Smooth muscle cell (in vitro differentiated cells): ENCODE measurements around the gene VSX1. TPM values are rescaled to one million over a fixed set of nuclear protein-coding genes. Genes with fewer than 3 reads are reported as not detected.

Experiments used
- DNase-seq: peaks from one replicate; lab custom pipeline; 2025; ENCODE audit not compliant: unreplicated experiment; lab: John Stamatoyannopoulos, UW
- H2AFZ ChIP-seq: fragments of 200-600 bp; sonication (generic); 2 replicates; pipeline ENCODE4 v1.6.0; 2016; ENCODE audit warnings: antibody characterized with exemption, low read depth, mild to moderate bottlenecking
- H3F3A ChIP-seq: fragments of 200-600 bp; sonication (generic); 2 replicates; pipeline ENCODE4 v1.6.0; 2017; ENCODE audit warnings: antibody characterized with exemption, low read depth
- H3K27ac ChIP-seq: fragments of 200-600 bp; sonication (generic); 2 replicates; pipeline ENCODE4 v1.5.1; 2016; ENCODE audit warnings: low read depth, mild to moderate bottlenecking
- H3K27me3 ChIP-seq: fragments of 200-600 bp; sonication (generic); 2 replicates; pipeline ENCODE4 v1.6.1; 2016; ENCODE audit warnings: low read depth, mild to moderate bottlenecking
- H3K36me3 ChIP-seq: fragments of 200-600 bp; sonication (generic); 2 replicates; pipeline ENCODE4 v1.5.1; 2016; ENCODE audit warnings: low read depth
- H3K4me1 ChIP-seq: fragments of 200-600 bp; sonication (generic); 2 replicates; pipeline ENCODE4 v1.5.1; 2016; ENCODE audit warnings: low read depth
- H3K4me2 ChIP-seq: fragments of 200-600 bp; sonication (generic); 2 replicates; pipeline ENCODE4 v1.6.0; 2016; ENCODE audit warnings: mild to moderate bottlenecking
- H3K4me3 ChIP-seq: fragments of 200-600 bp; sonication (generic); 2 replicates; pipeline ENCODE4 v1.5.1; 2016; ENCODE audit warnings: mild to moderate bottlenecking
- H3K79me2 ChIP-seq: fragments of 200-600 bp; sonication (generic); 2 replicates; pipeline ENCODE4 v1.6.0; 2016; ENCODE audit warnings: low read depth, mild to moderate bottlenecking
- H3K9ac ChIP-seq: fragments of 200-600 bp; sonication (generic); 2 replicates; pipeline ENCODE4 v1.6.0; 2016; ENCODE audit warnings: low read depth
- H3K9me3 ChIP-seq: fragments of 200-600 bp; sonication (generic); replicated peaks from 2 replicates; pipeline ENCODE4 v1.5.1; 2016; ENCODE audit warnings: low read depth
- H4K20me1 ChIP-seq: fragments of 200-600 bp; sonication (generic); 2 replicates; pipeline ENCODE4 v1.6.0; 2016; ENCODE audit warnings: low read depth
- CTCF ChIP-seq: fragments of 200-600 bp; sonication (generic); IDR thresholded peaks from 2 replicates; pipeline ENCODE4 v1.5.1; 2017; ENCODE audit warnings: borderline replicate concordance, mild to moderate bottlenecking, antibody characterized with exemption; ENCODE audit not compliant: insufficient read depth, poor library complexity, severe bottlenecking
- WGBS: methylation state at CpG from one replicate; pipeline ENCODE4 v1.1.7; 2016; ENCODE audit warnings: low lambda C conversion rate; 5-methylcytosine and 5-hydroxymethylcytosine counted together
- polyA plus RNA-seq: library from polyadenylated mRNA; unstranded; fragments of >200 nt; fragmentation: Nextera tagmentation; extraction: Ambion mirVana; gene quantifications from 2 replicates; pipeline ENCODE4 v1.2.1, GENCODE V29; 2016
- total RNA-seq: library from RNA; depleted of rRNA; stranded (reverse); fragments of >200 nt; gene quantifications from 2 replicates; pipeline ENCODE4 v1.2.3, GENCODE V29; 2014

The VSX1 gene
- total and polyA plus RNA-seq, 2 experiments from 2014 or later, result not detected

GRCh38 chr20:25127761-25128537 lies 46.0 kb upstream of the VSX1 start:
- no peaks in the 10 kb centered on the region for H3F3A ChIP-seq
- no peaks in the 10 kb centered on the region for H3K79me2 ChIP-seq
- 92% methylated on average over 4 of the region's 4 CpGs for WGBS

GRCh38 chr20:25126204-25127029 lies 44.5 kb upstream of the VSX1 start:
- no peak overlapping the region for H2AFZ ChIP-seq
- H3K36me3 ChIP-seq, result no peaks in the 10 kb centered on the region
- no peaks in the 10 kb centered on the region for H4K20me1 ChIP-seq
- H3K27ac ChIP-seq, result no peak overlapping the region
- H3K27me3 ChIP-seq, result peaks cover 17% of the 10 kb centered on the region
- DNase-seq, result no peak
- no peak overlapping the region for H3K4me2 ChIP-seq
- H3F3A ChIP-seq, result no peaks in the 10 kb centered on the region
- H3K79me2 ChIP-seq, result no peaks in the 10 kb centered on the region
- H3K4me3 ChIP-seq, result no peak overlapping the region
- no peaks in the 10 kb centered on the region for H3K9me3 ChIP-seq
- no peaks in the 10 kb centered on the region for H3K4me1 ChIP-seq
- no peak for TF ChIP-seq CTCF
- 88% methylated on average over 4 of the region's 4 CpGs for WGBS
- no peak overlapping the region for H3K9ac ChIP-seq

More at GRCh38 chr20:25127761-25128537, 46.0 kb upstream of the VSX1 start:
- no peak for DNase-seq
- H3K27me3 ChIP-seq, result peaks cover 9% of the 10 kb centered on the region
- no peak overlapping the region for H3K4me3 ChIP-seq
- H3K36me3 ChIP-seq, result no peaks in the 10 kb centered on the region
- H3K9ac ChIP-seq, result no peak overlapping the region
- no peaks in the 10 kb centered on the region for H4K20me1 ChIP-seq
- H2AFZ ChIP-seq, result no peak overlapping the region
- no peaks in the 10 kb centered on the region for H3K4me1 ChIP-seq
- no peak for TF ChIP-seq CTCF
- no peak overlapping the region for H3K4me2 ChIP-seq
- no peak overlapping the region for H3K27ac ChIP-seq
- no peaks in the 10 kb centered on the region for H3K9me3 ChIP-seq

- Histone ChIP-seq H3F3A (no peaks in the 10 kb centered on the region), H4K20me1 (no peaks in the 10 kb centered on the region), H2AFZ (no peak overlapping the region), H3K9ac (no peak overlapping the region), H3K27me3 (peaks cover 25% of the 10 kb centered on the region), H3K79me2 (no peaks in the 10 kb centered on the region), H3K27ac (no peak overlapping the region), H3K4me1 (no peaks in the 10 kb centered on the region), H3K36me3 (no peaks in the 10 kb centered on the region), H3K9me3 (no peaks in the 10 kb centered on the region), H3K4me2 (no peak overlapping the region), H3K4me3 (no peak overlapping the region)
- no peak for DNase-seq
- 93% methylated on average over 3 of the region's 3 CpGs for WGBS
- no peak for TF ChIP-seq CTCF
Observed at GRCh38 chr20:25125636-25126035, 43.7 kb upstream of the VSX1 start.
